GM12891 (cell line): ENCODE measurements around the gene SORCS2.

Experiments
- DNase-seq: peaks from one replicate; pipeline ENCODE4 v3.0.0; 2011; ENCODE audit warnings: low spot score; ENCODE audit not compliant: insufficient read length
- FAIRE-seq: peaks from 2 replicates; lab custom pipeline; 2011; peaks lifted over from hg19 to GRCh38; lab: Jason Lieb, UNC
- PAX5 ChIP-seq: IDR thresholded peaks from 2 replicates; pipeline ENCODE4 v1.6.1; 2011; ENCODE audit warnings: low read length, moderate library complexity, mild to moderate bottlenecking; ENCODE audit not compliant: insufficient read depth, severe bottlenecking
- POLR2A ChIP-seq: IDR thresholded peaks from 2 replicates; pipeline ENCODE4 v1.6.1; 2011; ENCODE audit warnings: low read depth, low read length, control low read depth
- POLR2AphosphoS5 ChIP-seq: IDR thresholded peaks from 2 replicates; pipeline ENCODE4 v1.6.1; 2011; ENCODE audit warnings: low read depth, low read length, control low read depth
- POU2F2 ChIP-seq: IDR thresholded peaks from 2 replicates; pipeline ENCODE4 v1.6.1; 2011; ENCODE audit warnings: low read depth, mild to moderate bottlenecking, control low read depth, low read length, moderate library complexity
- SPI1 ChIP-seq: IDR thresholded peaks from 2 replicates; pipeline ENCODE4 v1.6.1; 2011; ENCODE audit warnings: low read depth, low read length, control low read depth
- TAF1 ChIP-seq: IDR thresholded peaks from 2 replicates; pipeline ENCODE4 v1.6.1; 2011; ENCODE audit warnings: low read depth, low read length, control low read depth

SORCS2 gene

GRCh38 chr4:7516096-7516772 is 323.9 kb downstream of the SORCS2 start:
- no peak for TF ChIP-seq PAX5
- no peak for TF ChIP-seq TAF1
- no peak for TF ChIP-seq POLR2A
- TF ChIP-seq SPI1, result no peak
- no peak for TF ChIP-seq POLR2AphosphoS5
- no peak for TF ChIP-seq POU2F2
- no peak for DNase-seq
- no peak for FAIRE-seq

GRCh38 chr4:7516773-7517144 is 324.4 kb downstream of the SORCS2 start:
- DNase-seq (no peak), FAIRE-seq (no peak)
- no peak for TF ChIP-seq POLR2A

- DNase-seq (no peak), FAIRE-seq (no peak)
- TF ChIP-seq POLR2A (no peak), PAX5 (no peak), TAF1 (no peak), POU2F2 (no peak), SPI1 (no peak), POLR2AphosphoS5 (no peak)
Measured at GRCh38 chr4:7518871-7519637, 326.7 kb downstream of the SORCS2 start.

GRCh38 chr4:7519638-7520376 is 327.5 kb downstream of the SORCS2 start:
- no peak for DNase-seq
- FAIRE-seq, result no peak
- TF ChIP-seq PAX5 (no peak), TAF1 (no peak), POLR2A (no peak), POU2F2 (no peak), SPI1 (no peak), POLR2AphosphoS5 (no peak)

- no peak for FAIRE-seq
- TF ChIP-seq POU2F2 (no peak), SPI1 (no peak), TAF1 (no peak)
Measured at GRCh38 chr4:7521666-7522065, 329.3 kb downstream of the SORCS2 start.

GRCh38 chr4:7522452-7523220 is 330.3 kb downstream of the SORCS2 start:
- no peak for TF ChIP-seq POU2F2
- TF ChIP-seq POLR2AphosphoS5, result no peak
- TF ChIP-seq PAX5, result no peak
- TF ChIP-seq SPI1, result no peak
- FAIRE-seq (no peak), DNase-seq (no peak)

More at GRCh38 chr4:7521666-7522065, 329.3 kb downstream of the SORCS2 start:
- no peak for DNase-seq

- TF ChIP-seq POLR2A (no peak), SPI1 (no peak), TAF1 (no peak), PAX5 (no peak), POLR2AphosphoS5 (no peak), POU2F2 (no peak)
- FAIRE-seq, result no peak
- DNase-seq, result no peak
Measured at GRCh38 chr4:7523526-7523925, 331.2 kb downstream of the SORCS2 start.

- TF ChIP-seq POU2F2 (no peak), POLR2A (no peak), TAF1 (no peak), POLR2AphosphoS5 (no peak), SPI1 (no peak), PAX5 (no peak)
- no peak for DNase-seq
- FAIRE-seq, result no peak
Measured at GRCh38 chr4:7524064-7524682, 331.8 kb downstream of the SORCS2 start.

- FAIRE-seq, result no peak
- no peak for DNase-seq
Measured at GRCh38 chr4:7524843-7525242, 332.5 kb downstream of the SORCS2 start.

GRCh38 chr4:7526491-7526890 is 334.2 kb downstream of the SORCS2 start:
- FAIRE-seq, result no peak
- no peak for DNase-seq
- TF ChIP-seq POU2F2 (no peak), SPI1 (no peak)

More at GRCh38 chr4:7524843-7525242, 332.5 kb downstream of the SORCS2 start:
- no peak for TF ChIP-seq POU2F2
